Astrocyte of the spinal cord (primary cell): Measurements from ENCODE around the gene MYH7.
"Not testable (repeated sequence)": the region's sequence is repeated elsewhere in the genome, so short reads cannot be mapped to it uniquely, and the experiment has no call there.

Experiments used
- DNase-seq: peaks from one replicate; pipeline ENCODE4 v3.0.0; 2011; ENCODE audit warnings: low read depth, low spot score
- H3K4me3 ChIP-seq: 2 replicates; pipeline ENCODE4 v1.5.1; 2011; ENCODE audit warnings: low read depth, mild to moderate bottlenecking, low read length, moderate library complexity
- CTCF ChIP-seq: IDR thresholded peaks from 2 replicates; pipeline ENCODE4 v1.5.1; 2012; ENCODE audit warnings: low read depth, mild to moderate bottlenecking, low read length, inconsistent platforms
- in situ Hi-C: cut with HindIII; loops from 2 replicates; pipeline ENCODE4 v1.10.0; 2017; ENCODE audit warnings: low sequenced_read_pairs

The MYH7 gene

DNA sequence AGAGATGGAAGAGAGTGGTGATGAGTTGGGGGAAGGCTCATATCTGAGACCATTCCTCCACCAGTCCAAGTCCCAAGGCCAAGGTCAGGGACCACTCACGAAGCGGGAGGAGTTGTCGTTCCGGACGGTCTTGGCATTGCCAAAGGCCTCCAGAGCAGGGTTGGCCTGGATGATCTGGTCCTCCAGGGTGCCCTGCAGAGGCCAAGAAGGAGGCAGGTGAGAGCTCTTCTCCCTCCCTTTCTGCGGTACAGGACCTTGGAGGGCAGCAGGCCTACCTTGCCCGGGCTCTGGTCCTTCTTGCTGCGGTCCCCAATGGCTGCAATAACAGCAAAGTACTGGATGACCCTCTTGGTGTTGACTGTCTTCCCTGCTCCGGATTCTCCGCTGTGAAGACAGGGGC, 4.0 kb downstream of the MYH7 start:
- in situ Hi-C loops: no loop called here
- H3K4me3 ChIP-seq: no peak overlapping the region
- DNase-seq: no peak
- TF ChIP-seq CTCF: no peak

DNA sequence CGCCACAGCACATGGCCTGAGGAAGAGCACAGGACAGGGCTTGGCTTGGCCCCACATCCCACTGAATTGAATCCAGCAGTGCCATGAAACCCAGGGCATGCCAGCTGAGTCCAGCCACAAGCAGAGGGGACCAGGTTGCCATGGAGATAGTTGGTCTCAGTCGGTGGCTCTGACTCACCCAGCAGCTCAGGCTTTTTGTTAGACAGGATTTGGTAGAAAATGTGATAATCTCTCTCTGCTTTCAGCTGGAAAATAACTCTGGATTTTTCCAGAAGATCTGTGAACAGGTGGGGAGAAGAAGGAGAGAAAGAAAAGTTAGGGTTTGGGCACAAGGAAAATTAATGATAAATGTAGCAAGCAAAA, 4.8 kb downstream of the MYH7 start:
- in situ Hi-C loops: no loop called here

GRCh38 chr14:23430016-23430722, 5.3 kb downstream of the MYH7 start:
- no peak for TF ChIP-seq CTCF
- in situ Hi-C loops: no loop called here
- no peak for DNase-seq
- no peak overlapping the region for H3K4me3 ChIP-seq

More for the DNA sequence above, 4.8 kb downstream of the MYH7 start:
- H3K4me3 ChIP-seq: no peak overlapping the region
- TF ChIP-seq CTCF: no peak
- DNase-seq: no peak

DNA sequence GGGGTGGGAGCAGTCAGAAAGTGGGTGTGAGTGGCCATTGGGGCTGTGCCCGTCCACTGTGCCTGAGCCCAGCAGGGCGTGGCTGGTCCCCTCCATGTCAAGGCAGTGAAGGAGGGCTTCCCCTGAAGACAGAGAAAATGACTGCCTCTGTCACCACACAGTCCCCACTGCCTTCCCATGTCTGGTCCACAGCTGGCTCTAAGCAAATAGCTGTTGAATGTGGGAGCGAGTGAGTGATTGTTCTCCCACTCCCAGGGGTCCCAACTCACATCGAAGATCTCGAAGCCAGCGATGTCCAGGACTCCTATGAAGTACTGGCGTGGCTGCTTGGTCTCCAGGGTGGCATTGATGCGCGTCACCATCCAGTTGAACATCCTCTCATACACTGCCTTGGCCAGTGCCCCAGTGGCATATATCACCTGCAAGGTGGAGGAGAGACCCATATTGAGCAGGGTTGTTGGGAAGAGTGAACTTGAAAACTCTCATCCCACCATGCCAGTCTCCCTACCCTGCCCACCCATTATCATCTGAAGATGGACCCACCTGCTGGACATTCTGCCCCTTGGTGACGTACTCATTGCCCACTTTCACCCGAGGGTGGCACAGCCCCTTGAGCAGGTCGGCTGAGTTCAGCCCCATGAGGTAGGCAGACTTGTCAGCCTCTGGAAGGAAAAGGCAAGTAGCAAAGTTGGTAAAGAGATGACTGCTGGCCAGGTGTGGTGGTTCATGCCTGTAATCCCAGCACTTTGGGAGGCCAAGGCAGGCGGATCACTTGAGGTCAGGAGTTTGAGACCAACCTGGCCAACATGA, 6.6 kb downstream of the MYH7 start:
- no peak for TF ChIP-seq CTCF
- in situ Hi-C loops: no loop called here
- no peak overlapping the region for H3K4me3 ChIP-seq
- DNase-seq: no peak

GRCh38 chr14:23425798-23426197, 9.7 kb downstream of the MYH7 start:
- in situ Hi-C loops, DNase-seq: not testable (repeated sequence)

DNA sequence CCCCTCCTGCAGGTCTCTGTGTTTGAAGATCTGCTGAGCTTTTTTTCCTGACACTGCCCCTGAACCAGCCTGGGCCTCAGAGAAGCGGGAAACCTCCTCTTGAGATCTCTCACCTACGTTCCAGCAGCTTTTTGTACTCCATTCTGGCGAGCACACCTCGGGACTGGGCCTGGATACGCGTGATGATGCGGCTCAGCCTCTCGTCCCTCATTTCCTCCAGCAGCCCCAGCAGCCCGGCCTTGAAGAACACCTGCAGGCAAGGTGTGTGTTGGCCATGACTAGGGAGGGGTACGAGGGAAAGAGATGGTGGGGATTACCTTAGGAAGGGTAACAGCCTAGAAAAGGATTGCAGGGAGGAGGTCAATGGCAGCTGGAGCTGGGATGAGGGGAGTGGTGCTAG, 10.3 kb downstream of the MYH7 start:
- DNase-seq: no peak
- in situ Hi-C loops: no loop called here
- H3K4me3 ChIP-seq: no peak overlapping the region
- TF ChIP-seq CTCF: no peak

More at GRCh38 chr14:23425798-23426197, 9.7 kb downstream of the MYH7 start:
- H3K4me3 ChIP-seq: not testable (repeated sequence)

- in situ Hi-C loops: no loop called here
- H3K4me3 ChIP-seq: no peak overlapping the region
- TF ChIP-seq CTCF: no peak
- DNase-seq: no peak
Measured at GRCh38 chr14:23423657-23424056, 11.8 kb downstream of the MYH7 start.
